A549 (cell line): ENCODE measurements around the gene TFCP2. TPM values are rescaled to one million over a fixed set of nuclear protein-coding genes. Genes with fewer than 3 reads are reported as not detected.

ENCODE experiments used
- ATAC-seq, 2 experiments: fragments of 200-7000 bp in 1 of 2; fragments of >200 bp in 1 of 2; cut with Nextera tagmentation in 1 of 2; cut with Tn5 transposase in 1 of 2; 3 replicates each; pipeline versions ENCODE4 v1.8.0 to v1.9.1; 2018 to 2020; ENCODE audit warnings: mild to moderate bottlenecking in 1 of 2, moderate library complexity in 1 of 2
- CTCF ChIA-PET: fragments of 300-600 bp; sonication (Branson Sonifier 250); formaldehyde crosslinking; extraction: SDS; loops from one replicate; lab custom pipeline; 2021; ENCODE audit warnings: antibody characterized with exemption, inconsistent platforms; lab: Yijun Ruan, JAX
- POLR2A ChIA-PET: fragments of 350-600 bp; formaldehyde crosslinking; extraction: SDS; loops from one replicate; lab custom pipeline; 2021; ENCODE audit warnings: antibody characterized with exemption, inconsistent platforms; lab: Yijun Ruan, JAX
- DNase-seq, 2 experiments: peaks; one replicate each; pipeline versions ENCODE4 v3.0.0 to v3.0.0-alpha.2; 2011 to 2016; ENCODE audit warnings: low read depth in 1 of 2, low spot score in 1 of 2
- FAIRE-seq: peaks from 2 replicates; lab custom pipeline; 2011; peaks lifted over from hg19 to GRCh38; lab: Jason Lieb, UNC
- H3K27ac ChIP-seq, 2 experiments: fragments of >200 bp; sonication (Bioruptor Twin); formaldehyde crosslinking; 3 replicates each; pipeline ENCODE4 v1.5.1; 2016 to 2017
- H3K4me1 ChIP-seq: fragments of >200 bp; sonication (Bioruptor Twin); formaldehyde crosslinking; 3 replicates; pipeline ENCODE4 v1.6.1; 2016
- H3K4me2 ChIP-seq: fragments of >200 bp; sonication (Bioruptor Twin); formaldehyde crosslinking; 3 replicates; pipeline ENCODE4 v1.6.1; 2016
- H3K4me3 ChIP-seq: fragments of >200 bp; sonication (Bioruptor Twin); formaldehyde crosslinking; 3 replicates; pipeline ENCODE4 v1.5.1; 2016
- H3K9me3 ChIP-seq: fragments of >200 bp; sonication (Bioruptor Twin); formaldehyde crosslinking; 3 replicates; pipeline ENCODE4 v1.6.1; 2016
- ATOH8 ChIP-seq: fragments of 250-450 bp; sonication (Bioruptor Pico); IDR thresholded peaks from 2 replicates; pipeline ENCODE4 v1.5.0; 2020; ENCODE audit warnings: low read depth, mild to moderate bottlenecking, moderate library complexity
- CBX2 ChIP-seq: fragments of 200-600 bp; sonication (generic); IDR thresholded peaks from 2 replicates; pipeline ENCODE4 v1.6.1; 2016; ENCODE audit warnings: low read depth, mild to moderate bottlenecking, borderline replicate concordance
- CBX8 ChIP-seq: fragments of 200-600 bp; sonication (generic); IDR thresholded peaks from 2 replicates; pipeline ENCODE4 v1.6.1; 2016
- CHD2 ChIP-seq: fragments of 150-350 bp; IDR thresholded peaks from 2 replicates; pipeline ENCODE4 v1.6.1; 2014; ENCODE audit warnings: low read length; ENCODE audit not compliant: partially characterized antibody
- EHMT2 ChIP-seq: fragments of 200-600 bp; sonication (generic); IDR thresholded peaks from 2 replicates; pipeline ENCODE4 v1.6.1; 2016; ENCODE audit warnings: antibody characterized with exemption, low read depth, mild to moderate bottlenecking, moderate library complexity
- ESRRA ChIP-seq: fragments of 150-350 bp; IDR thresholded peaks from 2 replicates; pipeline ENCODE4 v1.6.1; 2014; ENCODE audit warnings: mild to moderate bottlenecking, low read length, borderline replicate concordance
- FOSL2 ChIP-seq, 2 experiments: fragments of 450-650 bp in 1 of 2; fragments of >200 bp in 1 of 2; sonication (Bioruptor Twin) in 1 of 2; formaldehyde crosslinking; IDR thresholded peaks; 2 replicates each; pipeline versions ENCODE4 v1.5.0 to v1.6.1; 2016 to 2020; ENCODE audit warnings: mild to moderate bottlenecking in 1 of 2, moderate library complexity in 1 of 2
- HDAC2 ChIP-seq: fragments of 200-600 bp; sonication (generic); IDR thresholded peaks from 2 replicates; pipeline ENCODE4 v1.6.1; 2016
- HEYL ChIP-seq: fragments of 250-450 bp; sonication (Bioruptor Pico); IDR thresholded peaks from 2 replicates; pipeline ENCODE4 v1.8.0; 2021; ENCODE audit warnings: mild to moderate bottlenecking, moderate library complexity
- MAX ChIP-seq: IDR thresholded peaks from 2 replicates; pipeline ENCODE4 v1.6.1; 2012
- NFE2L2 ChIP-seq: fragments of 150-350 bp; conservative IDR thresholded peaks from 2 replicates; pipeline ENCODE4 v1.6.1; 2014; ENCODE audit warnings: low read length
- NPAS2 ChIP-seq: fragments of 250-450 bp; sonication (Bioruptor Pico); IDR thresholded peaks from 2 replicates; pipeline ENCODE4 v1.8.0; 2022; ENCODE audit warnings: mild to moderate bottlenecking, moderate library complexity, borderline replicate concordance
- POLR2A ChIP-seq: IDR thresholded peaks from 2 replicates; pipeline ENCODE4 v1.6.1; 2012; ENCODE audit warnings: mild to moderate bottlenecking, low read length
- POLR2AphosphoS2 ChIP-seq: conservative IDR thresholded peaks from 2 replicates; pipeline ENCODE4 v1.6.1; 2012; ENCODE audit warnings: low read length, improper control_type of control experiment, inconsistent platforms
- RARB ChIP-seq: fragments of 250-450 bp; sonication (Bioruptor Pico); IDR thresholded peaks from 2 replicates; pipeline ENCODE4 v1.8.0; 2021; ENCODE audit warnings: mild to moderate bottlenecking, moderate library complexity
- SMC3 ChIP-seq: fragments of >200 bp; sonication (Bioruptor Twin); formaldehyde crosslinking; IDR thresholded peaks from 3 replicates; pipeline ENCODE4 v1.6.1; 2018; ENCODE audit warnings: inconsistent platforms
- TP53 ChIP-seq: fragments of 250-450 bp; sonication (Bioruptor Pico); IDR thresholded peaks from 2 replicates; pipeline ENCODE4 v1.5.0; 2021; ENCODE audit warnings: mild to moderate bottlenecking, moderate library complexity
- ZNF302 ChIP-seq: fragments of 250-450 bp; sonication (Bioruptor Pico); IDR thresholded peaks from 2 replicates; pipeline ENCODE4 v1.9.0; 2021; ENCODE audit warnings: inconsistent platforms, mild to moderate bottlenecking, moderate library complexity
- ZSCAN20 ChIP-seq: fragments of 250-450 bp; sonication (Bioruptor Pico); IDR thresholded peaks from 2 replicates; pipeline ENCODE4 v1.8.0; 2022; ENCODE audit warnings: mild to moderate bottlenecking, moderate library complexity
- WGBS: methylation state at CpG from one replicate; pipeline ENCODE4 v1.1.6; 2017; ENCODE audit errors: missing lambda C conversion rate; 5-methylcytosine and 5-hydroxymethylcytosine counted together
- polyA plus RNA-seq, 4 experiments: library from polyadenylated mRNA; depleted of rRNA in 3 of 4; stranded (reverse); fragments of >200 nt; fragmentation: RNase III in 1 of 4; extraction: RNeasy Plus Mini Kit Qiagen cat#74134 plus additional on column Dnase treatment in 1 of 4; gene quantifications; 2 replicates in 3 of 4; 3 replicates in 1 of 4; pipeline ENCODE4 v1.2.3, GENCODE V29; 2011 to 2017
- TF ChIP-seq, protein P1 (sequence below): fragments of >200 bp; sonication (Bioruptor Twin); formaldehyde crosslinking; IDR thresholded peaks from 3 replicates; pipeline ENCODE4 v1.5.1; 2016
- TF ChIP-seq, protein P2 (sequence below): IDR thresholded peaks from 2 replicates; pipeline ENCODE4 v1.6.1; 2012
- TF ChIP-seq, protein P3 (sequence below): IDR thresholded peaks from 2 replicates; pipeline ENCODE4 v1.6.1; 2012; ENCODE audit warnings: low read depth, borderline replicate concordance

TFCP2 gene
- polyA plus RNA-seq, 2 of the 4 experiments (the other 2 are of a cell fraction): 18.7 to 39.8 TPM

- TF ChIP-seq, protein P1, sequence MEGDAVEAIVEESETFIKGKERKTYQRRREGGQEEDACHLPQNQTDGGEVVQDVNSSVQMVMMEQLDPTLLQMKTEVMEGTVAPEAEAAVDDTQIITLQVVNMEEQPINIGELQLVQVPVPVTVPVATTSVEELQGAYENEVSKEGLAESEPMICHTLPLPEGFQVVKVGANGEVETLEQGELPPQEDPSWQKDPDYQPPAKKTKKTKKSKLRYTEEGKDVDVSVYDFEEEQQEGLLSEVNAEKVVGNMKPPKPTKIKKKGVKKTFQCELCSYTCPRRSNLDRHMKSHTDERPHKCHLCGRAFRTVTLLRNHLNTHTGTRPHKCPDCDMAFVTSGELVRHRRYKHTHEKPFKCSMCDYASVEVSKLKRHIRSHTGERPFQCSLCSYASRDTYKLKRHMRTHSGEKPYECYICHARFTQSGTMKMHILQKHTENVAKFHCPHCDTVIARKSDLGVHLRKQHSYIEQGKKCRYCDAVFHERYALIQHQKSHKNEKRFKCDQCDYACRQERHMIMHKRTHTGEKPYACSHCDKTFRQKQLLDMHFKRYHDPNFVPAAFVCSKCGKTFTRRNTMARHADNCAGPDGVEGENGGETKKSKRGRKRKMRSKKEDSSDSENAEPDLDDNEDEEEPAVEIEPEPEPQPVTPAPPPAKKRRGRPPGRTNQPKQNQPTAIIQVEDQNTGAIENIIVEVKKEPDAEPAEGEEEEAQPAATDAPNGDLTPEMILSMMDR: peak; percentile 32; the same call in 2 of the 3 replicates
- peak; percentile 27; the same call in 1 of the 3 replicates for TF ChIP-seq SMC3
- TF ChIP-seq CBX2: no peak
- TF ChIP-seq POLR2A: no peak
- no peak for TF ChIP-seq ZNF302 (CRISPR knock-in tag)
- TF ChIP-seq ZSCAN20 (CRISPR knock-in tag): no peak
- no peak for TF ChIP-seq HDAC2
- no peak for TF ChIP-seq HEYL
- TF ChIP-seq POLR2AphosphoS2: no peak
- TF ChIP-seq FOSL2 (IDR thresholded peaks at IDR 0.05): no peak
- TF ChIP-seq FOSL2 (CRISPR knock-in tag; IDR thresholded peaks at IDR 0.05): no peak
- TF ChIP-seq NPAS2: no peak
- no peak for TF ChIP-seq NFE2L2
- no peak for TF ChIP-seq RARB
- no peak for TF ChIP-seq CBX8
- TF ChIP-seq, protein P2, sequence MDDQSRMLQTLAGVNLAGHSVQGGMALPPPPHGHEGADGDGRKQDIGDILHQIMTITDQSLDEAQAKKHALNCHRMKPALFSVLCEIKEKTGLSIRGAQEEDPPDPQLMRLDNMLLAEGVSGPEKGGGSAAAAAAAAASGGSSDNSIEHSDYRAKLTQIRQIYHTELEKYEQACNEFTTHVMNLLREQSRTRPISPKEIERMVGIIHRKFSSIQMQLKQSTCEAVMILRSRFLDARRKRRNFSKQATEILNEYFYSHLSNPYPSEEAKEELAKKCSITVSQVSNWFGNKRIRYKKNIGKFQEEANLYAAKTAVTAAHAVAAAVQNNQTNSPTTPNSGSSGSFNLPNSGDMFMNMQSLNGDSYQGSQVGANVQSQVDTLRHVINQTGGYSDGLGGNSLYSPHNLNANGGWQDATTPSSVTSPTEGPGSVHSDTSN: no peak
- TF ChIP-seq CHD2: no peak
- peak; percentile 35; the same call in 1 of the 2 replicates for TF ChIP-seq MAX
- TF ChIP-seq EHMT2: no peak
- TF ChIP-seq, all 56 proteins: peak for 6
Observed at GRCh38 chr12:51217133-51217967, 44.4 kb upstream of the TFCP2 start (continued).

DNA sequence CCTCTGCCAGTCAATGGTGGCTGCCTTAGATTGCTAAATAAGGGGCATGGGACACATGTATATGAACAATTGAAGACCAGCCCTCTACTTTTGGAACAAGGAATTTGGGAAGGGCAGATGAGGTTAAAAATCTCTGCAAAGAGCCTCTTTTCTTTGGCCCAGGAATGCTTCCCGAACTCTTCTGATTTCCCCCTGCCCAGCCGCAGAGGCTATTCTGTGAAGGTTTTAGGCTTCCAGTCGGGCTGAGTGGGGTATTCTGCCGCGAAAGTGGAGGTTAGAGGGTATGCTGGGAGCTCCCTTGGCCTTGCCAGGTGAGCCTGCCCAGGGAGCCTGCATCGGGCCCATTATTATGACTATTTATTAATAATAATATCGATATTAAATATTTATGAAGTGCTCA is 43.7 kb upstream of the TFCP2 start:
- DNase-seq (no peak), ATAC-seq (no peak; a peak in 1 of 6 replicates), FAIRE-seq (no peak)
- Histone ChIP-seq H3K27ac (peak overlapping the region; percentile 96 to 97; a peak in 5 of 6 replicates), H3K4me3 (peak overlapping the region; percentile 82), H3K4me2 (peak overlapping the region; percentile 87), H3K4me1 (peaks cover 12% of the 10 kb centered on the region), H3K9me3 (no peaks in the 10 kb centered on the region)
- 66% methylated on average over 7 of the region's 7 CpGs for WGBS
- TF ChIP-seq CHD2: no peak
- TF ChIP-seq HDAC2: no peak
- TF ChIP-seq CBX8: no peak
- no peak for TF ChIP-seq ESRRA
- TF ChIP-seq ATOH8 (CRISPR knock-in tag): no peak
- TF ChIP-seq, protein P3, sequence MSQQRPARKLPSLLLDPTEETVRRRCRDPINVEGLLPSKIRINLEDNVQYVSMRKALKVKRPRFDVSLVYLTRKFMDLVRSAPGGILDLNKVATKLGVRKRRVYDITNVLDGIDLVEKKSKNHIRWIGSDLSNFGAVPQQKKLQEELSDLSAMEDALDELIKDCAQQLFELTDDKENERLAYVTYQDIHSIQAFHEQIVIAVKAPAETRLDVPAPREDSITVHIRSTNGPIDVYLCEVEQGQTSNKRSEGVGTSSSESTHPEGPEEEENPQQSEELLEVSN: no peak
- no peak for TF ChIP-seq TP53
- TF ChIP-seq MAX: no peak
- no peak for TF ChIP-seq RARB
- CTCF ChIA-PET: interaction anchor here (1.0 to 3.3 kb wide), 6 partner anchors 9 to 148 kb away, joined by 3 to 12 read pairs (median 4); partner anchors contain the start of gene DAZAP2
- POLR2A ChIA-PET: interaction anchor here (2.2 to 3.4 kb wide), 2 partner anchors 21 to 133 kb away, joined by 28 to 69 read pairs; partner anchors contain the start of genes CSRNP2 and DAZAP2
